ELR (cell line): ENCODE measurements around the gene TOMM20.
"Not testable (repeated sequence)": the region's sequence is repeated elsewhere in the genome, so short reads cannot be mapped to it uniquely, and the experiment has no call there.

ENCODE experiments used
- DNase-seq: peaks from one replicate; pipeline ENCODE4 v3.0.0-alpha.2; 2015; ENCODE audit warnings: low read depth

TOMM20 gene

GRCh38 chr1:235101558-235102258 lies 26.9 kb downstream of the TOMM20 start:
- peak; percentile 12 for DNase-seq

- DNase-seq: no peak
Measured at GRCh38 chr1:235100194-235100772, 28.4 kb downstream of the TOMM20 start.

- DNase-seq: no peak
Measured at GRCh38 chr1:235098991-235099390, 29.6 kb downstream of the TOMM20 start.

GRCh38 chr1:235098547-235098946 lies 30.1 kb downstream of the TOMM20 start:
- DNase-seq: no peak

GRCh38 chr1:235097501-235097900 lies 31.1 kb downstream of the TOMM20 start:
- not testable (repeated sequence) for DNase-seq

- no peak for DNase-seq
Measured at GRCh38 chr1:235095938-235096562, 32.6 kb downstream of the TOMM20 start.

GRCh38 chr1:235093696-235094592 lies 34.7 kb downstream of the TOMM20 start:
- DNase-seq: peak; percentile 75

- DNase-seq: peak; percentile 49
Measured at GRCh38 chr1:235093013-235093695, 35.5 kb downstream of the TOMM20 start.

GRCh38 chr1:235092415-235092814 lies 36.2 kb downstream of the TOMM20 start:
- not testable (repeated sequence) for DNase-seq

- DNase-seq: not testable (repeated sequence)
Measured at GRCh38 chr1:235092045-235092406, 36.6 kb downstream of the TOMM20 start.

GRCh38 chr1:235091319-235092044 lies 37.2 kb downstream of the TOMM20 start:
- not testable (repeated sequence) for DNase-seq

GRCh38 chr1:235090406-235091069 lies 38.1 kb downstream of the TOMM20 start:
- no peak for DNase-seq

GRCh38 chr1:235088907-235089306 lies 39.7 kb downstream of the TOMM20 start:
- no peak for DNase-seq

- no peak for DNase-seq
Measured at GRCh38 chr1:235088430-235088829, 40.2 kb downstream of the TOMM20 start.

GRCh38 chr1:235087906-235088305 lies 40.7 kb downstream of the TOMM20 start:
- no peak for DNase-seq

- not testable (repeated sequence) for DNase-seq
Measured at GRCh38 chr1:235085411-235086117, 43.1 kb downstream of the TOMM20 start.

- DNase-seq: not testable (repeated sequence)
Measured at GRCh38 chr1:235080788-235081187, 47.8 kb downstream of the TOMM20 start.

GRCh38 chr1:235080297-235080657 lies 48.4 kb downstream of the TOMM20 start:
- not testable (repeated sequence) for DNase-seq

- DNase-seq: peak; percentile 67
Measured at GRCh38 chr1:235079443-235080296, 49.0 kb downstream of the TOMM20 start.
